HepG2 (cell line): ENCODE measurements around the gene CAD. TPM values are rescaled to one million over a fixed set of nuclear protein-coding genes. Genes with fewer than 3 reads are reported as not detected.

Experiments used
- ATAC-seq: fragments of 200-7000 bp; cut with Tn5 transposase; 3 replicates; pipeline ENCODE4 v1.9.1; 2020; ENCODE audit warnings: mild to moderate bottlenecking, moderate library complexity
- BruUV-seq: library from RNA; stranded (reverse); fragments of 400-500 nt; replicated peaks from 2 replicates; lab custom pipeline; 2021; lab: Mats Ljungman, UMichigan
- CTCF ChIA-PET: fragments of 300-600 bp; formaldehyde crosslinking; extraction: SDS; loops from one replicate; lab custom pipeline; 2021; ENCODE audit warnings: low total read pairs, inconsistent platforms, low intra/inter-chr PET ratio; lab: Yijun Ruan, JAX
- POLR2A ChIA-PET: fragments of 350-600 bp; sonication (Branson Sonifier 250); formaldehyde crosslinking; loops from one replicate; lab custom pipeline; 2020; ENCODE audit warnings: antibody characterized with exemption, inconsistent platforms; lab: Yijun Ruan, JAX
- DNase-seq: peaks from one replicate; pipeline ENCODE4 v3.0.0-alpha.2; 2015; ENCODE audit warnings: low spot score
- FAIRE-seq: peaks from 3 replicates; lab custom pipeline; 2011; peaks lifted over from hg19 to GRCh38; lab: Jason Lieb, UNC
- H2AFZ ChIP-seq: one replicate; pipeline ENCODE4 v1.6.1; 2011; ENCODE audit warnings: low read length, inconsistent platforms
- H3K27ac ChIP-seq: fragments of 300-600 bp; 3 replicates; pipeline ENCODE4 v1.8.0; 2011; ENCODE audit warnings: mixed run types, mild to moderate bottlenecking, mixed read lengths, low read length, inconsistent platforms; ENCODE audit not compliant: insufficient read depth; ENCODE audit errors: extremely low read length
- H3K27me3 ChIP-seq, 2 experiments: fragments of 200-600 bp in 1 of 2; 2 replicates in 1 of 2; 3 replicates in 1 of 2; pipeline versions ENCODE4 v1.6.0 to v1.8.0; 2011; ENCODE audit warnings: low read length in 2 of 2, mild to moderate bottlenecking in 2 of 2, moderate library complexity in 2 of 2, inconsistent platforms in 1 of 2; ENCODE audit not compliant: insufficient read depth in 2 of 2, control insufficient read depth in 1 of 2
- H3K36me3 ChIP-seq, 2 experiments: fragments of 200-600 bp in 1 of 2; replicated peaks in 1 of 2; 2 replicates in 1 of 2; 3 replicates in 1 of 2; pipeline versions ENCODE4 v1.5.1 to v1.8.0; 2011; ENCODE audit warnings: low read length in 2 of 2, inconsistent platforms in 1 of 2; ENCODE audit not compliant: insufficient read depth in 2 of 2, control insufficient read depth in 1 of 2
- H3K4me1 ChIP-seq: 2 replicates; pipeline ENCODE4 v1.5.1; 2012; ENCODE audit warnings: low read length, inconsistent platforms; ENCODE audit not compliant: insufficient read depth
- H3K4me2 ChIP-seq: 2 replicates; pipeline ENCODE4 v1.6.0; 2011; ENCODE audit warnings: low read depth, low read length, inconsistent platforms
- H3K4me3 ChIP-seq, 3 experiments: fragments of 200-600 bp in 1 of 3; sonication (generic), shearing (Covaris generic) in 1 of 3; replicated peaks in 1 of 3; 2 replicates each; pipeline ENCODE4 v1.5.1; 2011 to 2016; ENCODE audit warnings: low read length in 3 of 3, inconsistent platforms in 2 of 3, low read depth in 2 of 3, mild to moderate bottlenecking in 2 of 3, control low read depth in 1 of 3, mixed read lengths in 1 of 3; ENCODE audit not compliant: insufficient read depth in 1 of 3
- H3K79me2 ChIP-seq: one replicate; pipeline ENCODE4 v1.6.1; 2011; ENCODE audit warnings: low read length, inconsistent platforms; ENCODE audit not compliant: insufficient read depth
- H3K9ac ChIP-seq: 2 replicates; pipeline ENCODE4 v1.6.0; 2011; ENCODE audit warnings: mild to moderate bottlenecking, low read depth, low read length, inconsistent platforms; ENCODE audit not compliant: insufficient read depth
- H3K9me3 ChIP-seq: 2 replicates; pipeline ENCODE4 v1.5.1; 2012; ENCODE audit warnings: mild to moderate bottlenecking, low read length
- H4K20me1 ChIP-seq: 2 replicates; pipeline ENCODE4 v1.6.0; 2011; ENCODE audit warnings: inconsistent platforms, mild to moderate bottlenecking, low read length, moderate library complexity; ENCODE audit not compliant: insufficient read depth
- ARNTL ChIP-seq: sonication (generic); formaldehyde crosslinking; IDR thresholded peaks from 2 replicates; pipeline ENCODE4 v1.4.0; 2020; ENCODE audit warnings: mild to moderate bottlenecking, missing genetic modification reagents
- EEA1 ChIP-seq: sonication (generic); formaldehyde crosslinking; IDR thresholded peaks from 2 replicates; pipeline ENCODE4 v1.5.1; 2020; ENCODE audit warnings: mild to moderate bottlenecking, missing genetic modification reagents, borderline replicate concordance
- PPARG ChIP-seq: conservative IDR thresholded peaks from 2 replicates; pipeline ENCODE4 v1.6.1; 2016; ENCODE audit warnings: missing biosample characterization, missing genetic modification reagents
- SP1 ChIP-seq, 2 experiments: fragments of 450-650 bp in 1 of 2; sonication (generic) in 1 of 2; formaldehyde crosslinking in 1 of 2; IDR thresholded peaks; 2 replicates each; pipeline versions ENCODE4 v1.4.0 to v1.6.1; 2016 to 2020; ENCODE audit warnings: missing genetic modification reagents in 1 of 2
- TEAD2 ChIP-seq: sonication (generic); formaldehyde crosslinking; IDR thresholded peaks from 2 replicates; pipeline ENCODE4 v1.9.0; 2021; ENCODE audit warnings: missing genetic modification reagents
- ZBTB38 ChIP-seq: sonication (generic); formaldehyde crosslinking; IDR thresholded peaks from 2 replicates; pipeline ENCODE4 v1.5.1; 2020; ENCODE audit warnings: mild to moderate bottlenecking, missing genetic modification reagents
- ZNF746 ChIP-seq: sonication (generic); formaldehyde crosslinking; IDR thresholded peaks from 2 replicates; pipeline ENCODE4 v1.8.0; 2022; ENCODE audit warnings: mild to moderate bottlenecking, missing genetic modification reagents
- ZNF788 ChIP-seq: sonication (generic); formaldehyde crosslinking; IDR thresholded peaks from 2 replicates; pipeline ENCODE4 v1.5.0; 2020; ENCODE audit warnings: mild to moderate bottlenecking, missing genetic modification reagents, borderline replicate concordance
- WGBS: methylation state at CpG from one replicate; pipeline ENCODE4 v1.1.6; 2017; ENCODE audit warnings: low lambda C conversion rate; 5-methylcytosine and 5-hydroxymethylcytosine counted together
- in situ Hi-C: cut with HindIII; loops from 2 replicates; pipeline ENCODE4 v1.10.0; 2017; ENCODE audit warnings: low pct_unique_long_range_greater_than_20kb; ENCODE audit not compliant: extremely low pct_ligation_motif_present
- intact Hi-C: fragments of 100-400 bp; cut with micrococcal nuclease; formaldehyde crosslinking; loops from one replicate; pipeline ENCODE4 v1.10.0; 2022; ENCODE audit not compliant: unreplicated experiment
- polyA plus RNA-seq, 8 experiments: library from polyadenylated mRNA; depleted of rRNA in 3 of 8; stranded (reverse) in 7 of 8; unstranded in 1 of 8; fragments of >200 nt; fragmentation: Illumina TruSeq in 4 of 8; extraction: Trizol in 4 of 8; gene quantifications; 2 replicates each; pipeline versions ENCODE4 v1.2.1 to v1.2.3, GENCODE V29; 2011 to 2016; ENCODE audit warnings: low read depth in 4 of 8, missing spikeins in 1 of 8, mixed read lengths in 1 of 8; ENCODE audit not compliant: insufficient read depth in 1 of 8
- total RNA-seq, 5 experiments: library from RNA; depleted of rRNA; stranded (reverse); fragments of >200 nt; fragmentation: Illumina TruSeq; extraction: Trizol; gene quantifications; 2 replicates each; pipeline ENCODE4 v1.2.3, GENCODE V29; 2016; ENCODE audit warnings: low read depth in 1 of 5
- TF ChIP-seq, protein P1 (sequence below): sonication (generic); formaldehyde crosslinking; IDR thresholded peaks from 2 replicates; pipeline ENCODE4 v1.4.0; 2020; ENCODE audit warnings: missing genetic modification reagents, mild to moderate bottlenecking, borderline replicate concordance
- TF ChIP-seq, protein P2 (sequence below): sonication (generic); formaldehyde crosslinking; IDR thresholded peaks from 2 replicates; pipeline ENCODE4 v1.5.1; 2020; ENCODE audit warnings: mild to moderate bottlenecking, missing genetic modification reagents, moderate library complexity
- TF ChIP-seq, protein P3 (sequence below): sonication (generic); formaldehyde crosslinking; IDR thresholded peaks from 2 replicates; pipeline ENCODE4 v1.9.0; 2021; ENCODE audit warnings: missing genetic modification reagents, borderline replicate concordance
- TF ChIP-seq, protein P4 (sequence below): sonication (generic); formaldehyde crosslinking; IDR thresholded peaks from 2 replicates; pipeline ENCODE4 v1.5.0; 2020; ENCODE audit warnings: missing genetic modification reagents, mild to moderate bottlenecking, borderline replicate concordance

Gene CAD
- total and polyA plus RNA-seq, 2 of the 13 experiments (the other 11 are each of a cell fraction or from before 2014, with no cell fraction given), result 21.7 to 37.0 TPM

DNA sequence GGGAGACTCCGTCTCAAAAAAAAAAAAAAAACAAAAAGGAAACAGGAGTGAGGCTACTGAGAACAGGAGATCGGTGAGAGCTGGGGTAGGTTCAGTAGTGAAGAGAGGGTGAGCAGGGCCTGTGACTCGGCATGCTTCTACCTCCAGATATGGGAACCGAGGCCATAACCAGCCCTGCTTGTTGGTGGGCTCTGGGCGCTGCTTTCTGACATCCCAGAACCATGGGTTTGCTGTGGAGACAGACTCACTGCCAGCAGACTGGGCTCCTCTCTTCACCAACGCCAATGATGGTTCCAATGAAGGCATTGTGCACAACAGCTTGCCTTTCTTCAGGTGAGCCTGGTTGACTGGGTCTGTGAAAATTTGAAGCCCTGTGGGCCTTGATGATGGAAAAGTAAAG lies 6.2 kb downstream of the CAD start (continued):
- TF ChIP-seq, protein P1, sequence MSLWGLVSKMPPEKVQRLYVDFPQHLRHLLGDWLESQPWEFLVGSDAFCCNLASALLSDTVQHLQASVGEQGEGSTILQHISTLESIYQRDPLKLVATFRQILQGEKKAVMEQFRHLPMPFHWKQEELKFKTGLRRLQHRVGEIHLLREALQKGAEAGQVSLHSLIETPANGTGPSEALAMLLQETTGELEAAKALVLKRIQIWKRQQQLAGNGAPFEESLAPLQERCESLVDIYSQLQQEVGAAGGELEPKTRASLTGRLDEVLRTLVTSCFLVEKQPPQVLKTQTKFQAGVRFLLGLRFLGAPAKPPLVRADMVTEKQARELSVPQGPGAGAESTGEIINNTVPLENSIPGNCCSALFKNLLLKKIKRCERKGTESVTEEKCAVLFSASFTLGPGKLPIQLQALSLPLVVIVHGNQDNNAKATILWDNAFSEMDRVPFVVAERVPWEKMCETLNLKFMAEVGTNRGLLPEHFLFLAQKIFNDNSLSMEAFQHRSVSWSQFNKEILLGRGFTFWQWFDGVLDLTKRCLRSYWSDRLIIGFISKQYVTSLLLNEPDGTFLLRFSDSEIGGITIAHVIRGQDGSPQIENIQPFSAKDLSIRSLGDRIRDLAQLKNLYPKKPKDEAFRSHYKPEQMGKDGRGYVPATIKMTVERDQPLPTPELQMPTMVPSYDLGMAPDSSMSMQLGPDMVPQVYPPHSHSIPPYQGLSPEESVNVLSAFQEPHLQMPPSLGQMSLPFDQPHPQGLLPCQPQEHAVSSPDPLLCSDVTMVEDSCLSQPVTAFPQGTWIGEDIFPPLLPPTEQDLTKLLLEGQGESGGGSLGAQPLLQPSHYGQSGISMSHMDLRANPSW, result no peak
- TF ChIP-seq, protein P2, sequence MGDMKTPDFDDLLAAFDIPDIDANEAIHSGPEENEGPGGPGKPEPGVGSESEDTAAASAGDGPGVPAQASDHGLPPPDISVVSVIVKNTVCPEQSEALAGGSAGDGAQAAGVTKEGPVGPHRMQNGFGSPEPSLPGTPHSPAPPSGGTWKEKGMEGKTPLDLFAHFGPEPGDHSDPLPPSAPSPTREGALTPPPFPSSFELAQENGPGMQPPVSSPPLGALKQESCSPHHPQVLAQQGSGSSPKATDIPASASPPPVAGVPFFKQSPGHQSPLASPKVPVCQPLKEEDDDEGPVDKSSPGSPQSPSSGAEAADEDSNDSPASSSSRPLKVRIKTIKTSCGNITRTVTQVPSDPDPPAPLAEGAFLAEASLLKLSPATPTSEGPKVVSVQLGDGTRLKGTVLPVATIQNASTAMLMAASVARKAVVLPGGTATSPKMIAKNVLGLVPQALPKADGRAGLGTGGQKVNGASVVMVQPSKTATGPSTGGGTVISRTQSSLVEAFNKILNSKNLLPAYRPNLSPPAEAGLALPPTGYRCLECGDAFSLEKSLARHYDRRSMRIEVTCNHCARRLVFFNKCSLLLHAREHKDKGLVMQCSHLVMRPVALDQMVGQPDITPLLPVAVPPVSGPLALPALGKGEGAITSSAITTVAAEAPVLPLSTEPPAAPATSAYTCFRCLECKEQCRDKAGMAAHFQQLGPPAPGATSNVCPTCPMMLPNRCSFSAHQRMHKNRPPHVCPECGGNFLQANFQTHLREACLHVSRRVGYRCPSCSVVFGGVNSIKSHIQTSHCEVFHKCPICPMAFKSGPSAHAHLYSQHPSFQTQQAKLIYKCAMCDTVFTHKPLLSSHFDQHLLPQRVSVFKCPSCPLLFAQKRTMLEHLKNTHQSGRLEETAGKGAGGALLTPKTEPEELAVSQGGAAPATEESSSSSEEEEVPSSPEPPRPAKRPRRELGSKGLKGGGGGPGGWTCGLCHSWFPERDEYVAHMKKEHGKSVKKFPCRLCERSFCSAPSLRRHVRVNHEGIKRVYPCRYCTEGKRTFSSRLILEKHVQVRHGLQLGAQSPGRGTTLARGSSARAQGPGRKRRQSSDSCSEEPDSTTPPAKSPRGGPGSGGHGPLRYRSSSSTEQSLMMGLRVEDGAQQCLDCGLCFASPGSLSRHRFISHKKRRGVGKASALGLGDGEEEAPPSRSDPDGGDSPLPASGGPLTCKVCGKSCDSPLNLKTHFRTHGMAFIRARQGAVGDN, result no peak
- TF ChIP-seq, all 625 proteins: peak for 0

DNA sequence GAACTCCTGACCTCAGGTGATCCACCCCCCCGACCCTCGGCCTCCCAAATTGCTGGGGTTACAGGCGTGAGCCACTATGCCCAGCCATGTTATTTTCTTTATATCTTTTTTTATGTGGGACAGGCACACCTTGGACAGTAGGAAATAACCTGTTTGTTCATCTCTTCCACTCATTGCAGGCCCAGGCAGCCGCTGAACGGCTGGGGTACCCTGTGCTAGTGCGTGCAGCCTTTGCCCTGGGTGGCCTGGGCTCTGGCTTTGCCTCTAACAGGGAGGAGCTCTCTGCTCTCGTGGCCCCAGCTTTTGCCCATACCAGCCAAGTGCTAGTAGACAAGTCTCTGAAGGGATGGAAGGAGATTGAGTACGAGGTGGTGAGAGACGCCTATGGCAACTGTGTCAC lies 8.4 kb downstream of the CAD start:
- Histone ChIP-seq H4K20me1 (no peaks in the 10 kb centered on the region), H3K9ac (no peak overlapping the region), H2AFZ (no peak overlapping the region), H3K4me1 (peaks cover 9% of the 10 kb centered on the region; the same call in 1 of the 2 replicates), H3K27ac (no peak overlapping the region), H3K79me2 (no peaks in the 10 kb centered on the region), H3K27me3 (no peaks in the 10 kb centered on the region), H3K4me2 (no peak overlapping the region), H3K4me3 (no peak overlapping the region), H3K36me3 (peaks cover 52 to 75% of the 10 kb centered on the region in 2 experiments), H3K9me3 (no peaks in the 10 kb centered on the region)
- BruUV-seq, result no TSS peak
- intact Hi-C loops, result no loop called here
- ATAC-seq (no peak), FAIRE-seq (no peak), DNase-seq (no peak)
- ChIA-PET CTCF (no interaction called here), POLR2A (no interaction called here)
- in situ Hi-C loops, result no loop called here
- 95% methylated on average over 9 of the region's 9 CpGs for WGBS
- TF ChIP-seq ARNTL (CRISPR knock-in tag) (no peak), TEAD2 (CRISPR knock-in tag) (no peak), SP1 (IDR thresholded peaks at IDR 0.05) (no peak), SP1 (CRISPR knock-in tag; IDR thresholded peaks at IDR 0.05) (no peak), ZNF746 (CRISPR knock-in tag) (no peak), EEA1 (no peak), PPARG (CRISPR knock-in tag) (no peak), ZBTB38 (CRISPR knock-in tag) (no peak), ZNF788 (CRISPR knock-in tag) (no peak)
- TF ChIP-seq, protein P3, sequence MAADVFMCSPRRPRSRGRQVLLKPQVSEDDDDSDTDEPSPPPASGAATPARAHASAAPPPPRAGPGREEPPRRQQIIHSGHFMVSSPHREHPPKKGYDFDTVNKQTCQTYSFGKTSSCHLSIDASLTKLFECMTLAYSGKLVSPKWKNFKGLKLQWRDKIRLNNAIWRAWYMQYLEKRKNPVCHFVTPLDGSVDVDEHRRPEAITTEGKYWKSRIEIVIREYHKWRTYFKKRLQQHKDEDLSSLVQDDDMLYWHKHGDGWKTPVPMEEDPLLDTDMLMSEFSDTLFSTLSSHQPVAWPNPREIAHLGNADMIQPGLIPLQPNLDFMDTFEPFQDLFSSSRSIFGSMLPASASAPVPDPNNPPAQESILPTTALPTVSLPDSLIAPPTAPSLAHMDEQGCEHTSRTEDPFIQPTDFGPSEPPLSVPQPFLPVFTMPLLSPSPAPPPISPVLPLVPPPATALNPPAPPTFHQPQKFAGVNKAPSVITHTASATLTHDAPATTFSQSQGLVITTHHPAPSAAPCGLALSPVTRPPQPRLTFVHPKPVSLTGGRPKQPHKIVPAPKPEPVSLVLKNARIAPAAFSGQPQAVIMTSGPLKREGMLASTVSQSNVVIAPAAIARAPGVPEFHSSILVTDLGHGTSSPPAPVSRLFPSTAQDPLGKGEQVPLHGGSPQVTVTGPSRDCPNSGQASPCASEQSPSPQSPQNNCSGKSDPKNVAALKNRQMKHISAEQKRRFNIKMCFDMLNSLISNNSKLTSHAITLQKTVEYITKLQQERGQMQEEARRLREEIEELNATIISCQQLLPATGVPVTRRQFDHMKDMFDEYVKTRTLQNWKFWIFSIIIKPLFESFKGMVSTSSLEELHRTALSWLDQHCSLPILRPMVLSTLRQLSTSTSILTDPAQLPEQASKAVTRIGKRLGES (CRISPR knock-in tag), result no peak
- TF ChIP-seq, protein P4, sequence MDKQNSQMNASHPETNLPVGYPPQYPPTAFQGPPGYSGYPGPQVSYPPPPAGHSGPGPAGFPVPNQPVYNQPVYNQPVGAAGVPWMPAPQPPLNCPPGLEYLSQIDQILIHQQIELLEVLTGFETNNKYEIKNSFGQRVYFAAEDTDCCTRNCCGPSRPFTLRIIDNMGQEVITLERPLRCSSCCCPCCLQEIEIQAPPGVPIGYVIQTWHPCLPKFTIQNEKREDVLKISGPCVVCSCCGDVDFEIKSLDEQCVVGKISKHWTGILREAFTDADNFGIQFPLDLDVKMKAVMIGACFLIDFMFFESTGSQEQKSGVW (CRISPR knock-in tag), result no peak
